Measurements from ENCODE around the gene OR11H12.
"Not testable (repeated sequence)": the region's sequence is repeated elsewhere in the genome, so short reads cannot be mapped to it uniquely, and the experiment has no call there.

- TF ChIP-seq CTCF, POLR2AphosphoS5 (IDR thresholded peaks at IDR 0.05): not testable (repeated sequence)
Measured at GRCh38 chr14:18600817-18601216, at the start of gene OR11H12.
